Retinal pigment epithelial cell (primary cell): ENCODE data around the gene CFAP100.

Experiments used
- DNase-seq: peaks from one replicate; pipeline ENCODE4 v3.0.0-alpha.2; 2010; ENCODE audit warnings: low read depth
- H3K4me3 ChIP-seq: 2 replicates; pipeline ENCODE4 v1.5.1; 2011; ENCODE audit warnings: mild to moderate bottlenecking, low read length, control low read depth, moderate library complexity
- CTCF ChIP-seq: conservative IDR thresholded peaks from 2 replicates; pipeline ENCODE4 v1.5.1; 2011; ENCODE audit warnings: low read depth, low read length, control low read depth, inconsistent platforms

CFAP100 gene

GRCh38 chr3:126349071-126349470 lies 45.6 kb upstream of the CFAP100 start:
- no peak for DNase-seq
- no peak for TF ChIP-seq CTCF
- H3K4me3 ChIP-seq = no peak overlapping the region

GRCh38 chr3:126349611-126350501 lies 44.9 kb upstream of the CFAP100 start:
- no peak overlapping the region for H3K4me3 ChIP-seq
- no peak for DNase-seq
- no peak for TF ChIP-seq CTCF

DNA sequence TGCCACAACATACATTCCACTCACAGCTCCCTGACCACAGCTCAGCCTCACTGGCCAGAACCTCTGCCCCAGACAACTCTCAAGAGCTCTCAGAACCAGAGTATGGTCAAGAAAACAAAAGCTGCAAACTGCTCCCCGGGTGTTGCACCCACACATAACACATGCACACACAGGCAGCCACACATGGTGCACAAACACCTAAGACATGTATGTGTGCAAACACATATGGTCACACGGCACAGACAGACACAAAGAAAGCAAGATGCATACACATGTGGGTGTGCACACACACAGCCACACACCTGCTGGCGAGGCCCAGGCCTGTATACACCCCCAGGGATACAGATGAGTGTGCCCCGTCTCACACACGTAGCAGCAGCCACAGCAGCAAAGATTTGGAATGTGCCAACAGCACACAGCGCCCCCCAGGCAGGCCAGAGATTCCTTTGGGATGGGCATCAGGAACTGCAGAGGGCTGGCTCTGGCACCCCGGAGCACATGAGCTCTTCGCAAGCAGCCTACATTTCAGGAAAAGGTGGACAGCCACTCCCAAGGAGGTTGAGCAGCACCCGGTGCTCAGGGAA lies 44.1 kb upstream of the CFAP100 start:
- no peak for TF ChIP-seq CTCF
- H3K4me3 ChIP-seq = no peak overlapping the region
- no peak for DNase-seq

DNA sequence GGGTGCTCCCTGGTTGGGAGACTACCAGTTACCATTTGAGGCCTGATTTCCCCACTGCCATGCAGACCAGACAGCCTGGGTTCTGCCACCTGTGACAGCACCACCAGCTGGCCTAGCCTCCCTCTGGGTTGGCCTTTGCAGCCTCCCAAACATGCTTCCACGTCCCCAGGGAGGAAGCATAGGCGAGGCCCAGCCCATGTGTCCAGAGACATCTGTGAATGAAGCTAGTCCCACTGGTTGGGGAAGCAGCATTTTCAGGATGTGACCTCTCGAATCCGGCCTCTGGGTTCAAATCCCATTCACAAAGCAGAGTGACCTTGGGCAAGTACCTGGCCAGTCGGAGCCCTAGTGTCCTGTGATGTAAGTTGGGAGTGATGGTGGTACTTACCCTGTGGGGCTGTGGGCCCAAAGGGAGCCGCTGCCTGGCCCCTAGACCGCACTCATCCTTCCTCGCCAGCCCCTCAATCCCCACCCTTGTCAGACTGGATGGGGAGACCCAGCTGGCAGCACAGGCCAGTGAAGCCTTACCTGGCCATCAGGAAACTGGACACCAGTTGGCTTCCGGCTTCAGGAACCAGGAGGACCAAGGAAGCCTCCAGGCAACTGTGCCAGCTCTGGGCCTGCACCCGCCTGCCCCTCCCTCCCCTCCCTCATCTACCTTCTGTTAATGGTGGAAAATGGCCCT lies 43.5 kb upstream of the CFAP100 start:
- no peak for TF ChIP-seq CTCF
- no peak overlapping the region for H3K4me3 ChIP-seq
- DNase-seq = no peak

DNA sequence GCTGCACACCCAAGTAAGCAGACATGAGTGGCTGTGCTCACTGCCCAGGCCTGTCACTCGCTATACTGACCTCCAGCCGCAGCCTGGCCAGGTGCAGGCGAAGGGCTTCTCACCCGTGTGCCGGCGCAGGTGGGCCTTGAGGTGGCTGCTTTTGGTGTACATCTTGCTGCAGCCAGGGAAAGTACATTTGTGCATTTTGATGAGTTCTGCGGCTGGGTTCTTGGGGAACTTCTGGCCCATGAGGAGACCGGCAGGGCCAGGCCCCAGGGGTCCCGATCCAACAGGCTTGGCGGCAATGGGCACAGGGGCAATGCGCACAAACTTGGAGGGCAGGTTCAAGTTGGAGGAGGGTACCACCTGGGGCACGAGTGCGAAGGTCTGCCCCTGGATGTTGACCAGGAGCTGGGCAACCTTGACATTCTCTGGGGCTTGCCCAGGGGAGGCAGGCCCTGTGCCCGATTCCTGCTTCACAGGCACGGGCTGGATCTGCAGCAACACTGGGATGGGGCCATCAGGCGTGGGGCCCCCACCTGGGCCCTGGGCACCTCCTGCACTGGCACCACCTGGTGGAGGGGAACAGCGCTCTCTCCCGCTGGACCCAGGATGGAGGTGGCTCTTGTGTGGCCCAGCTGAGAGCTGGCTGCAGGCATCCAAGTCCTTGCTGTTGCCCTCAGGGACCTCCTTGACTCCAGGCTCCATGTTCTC lies 42.8 kb upstream of the CFAP100 start:
- no peak overlapping the region for H3K4me3 ChIP-seq
- TF ChIP-seq CTCF = peak; percentile 13
- no peak for DNase-seq

- DNase-seq = no peak
- no peak overlapping the region for H3K4me3 ChIP-seq
- no peak for TF ChIP-seq CTCF
Measured at GRCh38 chr3:126352476-126353454, 41.9 kb upstream of the CFAP100 start.
